Retinal pigment epithelial cell (primary cell): ENCODE measurements around the gene PBX3.

Experiments
- DNase-seq: peaks from one replicate; pipeline ENCODE4 v3.0.0-alpha.2; 2010; ENCODE audit warnings: low read depth
- H3K4me3 ChIP-seq: 2 replicates; pipeline ENCODE4 v1.5.1; 2011; ENCODE audit warnings: mild to moderate bottlenecking, low read length, control low read depth, moderate library complexity
- CTCF ChIP-seq: conservative IDR thresholded peaks from 2 replicates; pipeline ENCODE4 v1.5.1; 2011; ENCODE audit warnings: low read depth, low read length, control low read depth, inconsistent platforms

The PBX3 gene

GRCh38 chr9:125949703-125950460, 202.7 kb downstream of the PBX3 start:
- H3K4me3 ChIP-seq = no peak overlapping the region
- no peak for DNase-seq
- TF ChIP-seq CTCF = no peak

- TF ChIP-seq CTCF = no peak
- H3K4me3 ChIP-seq = no peak overlapping the region
- no peak for DNase-seq
Measured at GRCh38 chr9:125950880-125951471, 203.8 kb downstream of the PBX3 start.

- no peak for DNase-seq
- no peak overlapping the region for H3K4me3 ChIP-seq
- no peak for TF ChIP-seq CTCF
Measured at GRCh38 chr9:125953314-125954019, 206.3 kb downstream of the PBX3 start.

- no peak for DNase-seq
- no peak overlapping the region for H3K4me3 ChIP-seq
- no peak for TF ChIP-seq CTCF
Measured at GRCh38 chr9:125956102-125956501, 208.9 kb downstream of the PBX3 start.

GRCh38 chr9:125959315-125959714, 212.1 kb downstream of the PBX3 start:
- no peak for TF ChIP-seq CTCF
- DNase-seq = no peak
- H3K4me3 ChIP-seq = no peak overlapping the region

- no peak overlapping the region for H3K4me3 ChIP-seq
- no peak for TF ChIP-seq CTCF
- DNase-seq = no peak
Measured at GRCh38 chr9:125959951-125960619, 212.9 kb downstream of the PBX3 start.
